H9 (cell line): ENCODE measurements around the gene ENPP4. TPM values are rescaled to one million over a fixed set of nuclear protein-coding genes. Genes with fewer than 3 reads are reported as not detected.

Source experiments
- DNase-seq: peaks from one replicate; pipeline ENCODE4 v3.0.0-alpha.2; 2017
- H2AFZ ChIP-seq: one replicate; pipeline ENCODE4 v1.6.1; 2013; ENCODE audit warnings: mild to moderate bottlenecking, low read length, control low read depth, moderate library complexity
- H2AK5ac ChIP-seq: 2 replicates; pipeline ENCODE4 v1.6.1; 2013; ENCODE audit warnings: low read length, control low read depth, mixed read lengths; ENCODE audit not compliant: insufficient read length
- H2BK120ac ChIP-seq: one replicate; pipeline ENCODE4 v1.6.1; 2013; ENCODE audit warnings: low read depth, mild to moderate bottlenecking, low read length, control low read depth, inconsistent platforms; ENCODE audit not compliant: poor library complexity, severe bottlenecking
- H2BK12ac ChIP-seq: 2 replicates; pipeline ENCODE4 v1.6.1; 2013; ENCODE audit warnings: low read length, control low read depth, mixed read lengths, low read depth; ENCODE audit not compliant: insufficient read length
- H2BK15ac ChIP-seq: 2 replicates; pipeline ENCODE4 v1.6.1; 2013; ENCODE audit warnings: low read depth, low read length, control low read depth
- H2BK20ac ChIP-seq: one replicate; pipeline ENCODE4 v1.6.1; 2013; ENCODE audit warnings: low read depth, mild to moderate bottlenecking, low read length, control low read depth, inconsistent platforms; ENCODE audit not compliant: poor library complexity, severe bottlenecking
- H2BK5ac ChIP-seq: 2 replicates; pipeline ENCODE4 v1.6.1; 2013; ENCODE audit warnings: low read length, control low read depth, mixed read lengths; ENCODE audit not compliant: insufficient read length
- H3K14ac ChIP-seq: 2 replicates; pipeline ENCODE4 v1.6.1; 2013; ENCODE audit warnings: low read length, control low read depth; ENCODE audit not compliant: insufficient read depth
- H3K18ac ChIP-seq: 2 replicates; pipeline ENCODE4 v1.6.1; 2013; ENCODE audit warnings: low read depth, mild to moderate bottlenecking, mixed read lengths, low read length, control low read depth; ENCODE audit not compliant: insufficient read length
- H3K23ac ChIP-seq: 2 replicates; pipeline ENCODE4 v1.6.1; 2013; ENCODE audit warnings: low read length, control low read depth, mixed read lengths, low read depth; ENCODE audit not compliant: insufficient read length
- H3K23me2 ChIP-seq: 2 replicates; pipeline ENCODE4 v1.6.1; 2013; ENCODE audit warnings: low read depth, mild to moderate bottlenecking, mixed read lengths, low read length, control low read depth; ENCODE audit not compliant: insufficient read length, poor library complexity, severe bottlenecking
- H3K27ac ChIP-seq: 2 replicates; pipeline ENCODE4 v1.5.1; 2013; ENCODE audit warnings: low read length, control low read depth, mixed read lengths, low read depth; ENCODE audit not compliant: insufficient read length
- H3K27me3 ChIP-seq: 2 replicates; pipeline ENCODE4 v1.6.1; 2013; ENCODE audit warnings: low read length, control low read depth, inconsistent platforms; ENCODE audit not compliant: insufficient read depth
- H3K4ac ChIP-seq: 2 replicates; pipeline ENCODE4 v1.6.1; 2013; ENCODE audit warnings: low read depth, mild to moderate bottlenecking, control low read depth, inconsistent platforms, low read length, moderate library complexity
- H3K4me1 ChIP-seq: 2 replicates; pipeline ENCODE4 v1.6.1; 2013; ENCODE audit warnings: low read length, control low read depth, inconsistent platforms; ENCODE audit not compliant: insufficient read depth
- H3K4me2 ChIP-seq: 2 replicates; pipeline ENCODE4 v1.6.1; 2013; ENCODE audit warnings: low read length, control low read depth, mixed read lengths; ENCODE audit not compliant: insufficient read length, insufficient read depth
- H3K56ac ChIP-seq: 2 replicates; pipeline ENCODE4 v1.6.1; 2013; ENCODE audit warnings: low read depth, mild to moderate bottlenecking, mixed read lengths, low read length, control low read depth; ENCODE audit not compliant: insufficient read length
- H3K79me1 ChIP-seq: 2 replicates; pipeline ENCODE4 v1.6.1; 2013; ENCODE audit warnings: low read depth, mild to moderate bottlenecking, moderate library complexity, low read length, control low read depth, inconsistent platforms; ENCODE audit not compliant: insufficient read depth, poor library complexity, severe bottlenecking
- H3K79me2 ChIP-seq: 2 replicates; pipeline ENCODE4 v1.6.1; 2013; ENCODE audit warnings: low read length, control low read depth, inconsistent platforms; ENCODE audit not compliant: insufficient read depth
- H3K9ac ChIP-seq: 2 replicates; pipeline ENCODE4 v1.6.1; 2013; ENCODE audit warnings: low read length, control low read depth, mixed read lengths; ENCODE audit not compliant: insufficient read length; ENCODE audit errors: extremely low read depth
- H3K9me3 ChIP-seq: one replicate; pipeline ENCODE4 v1.6.1; 2013; ENCODE audit warnings: low read depth, low read length, inconsistent platforms; ENCODE audit not compliant: control insufficient read depth
- H3T11ph ChIP-seq: one replicate; pipeline ENCODE4 v1.6.1; 2013; ENCODE audit warnings: mild to moderate bottlenecking, low read length, control low read depth, inconsistent platforms
- H4K20me1 ChIP-seq: one replicate; pipeline ENCODE4 v1.6.1; 2013; ENCODE audit not compliant: control insufficient read depth, insufficient read length, insufficient read depth
- H4K5ac ChIP-seq: 2 replicates; pipeline ENCODE4 v1.6.1; 2013; ENCODE audit warnings: low read depth, mild to moderate bottlenecking, mixed read lengths, low read length, control low read depth; ENCODE audit not compliant: insufficient read length
- H4K8ac ChIP-seq: replicated peaks from 2 replicates; pipeline ENCODE4 v1.6.1; 2013; ENCODE audit warnings: low read length, control low read depth, mixed read lengths, low read depth; ENCODE audit not compliant: insufficient read length
- H4K91ac ChIP-seq: 2 replicates; pipeline ENCODE4 v1.6.1; 2013; ENCODE audit warnings: low read depth, mild to moderate bottlenecking, moderate library complexity, mixed read lengths, low read length, control low read depth; ENCODE audit not compliant: insufficient read length
- H3K27ac Mint-ChIP-seq, 3 experiments: 2 replicates in 2 of 3; 3 replicates in 1 of 3; pipeline ENCODE4 v1.8.0; 2020 to 2021; ENCODE audit warnings: mixed read lengths in 3 of 3, mild to moderate bottlenecking in 1 of 3, moderate library complexity in 1 of 3
- H3K27me3 Mint-ChIP-seq: 2 replicates; pipeline ENCODE4 v1.8.0; 2021; ENCODE audit warnings: low read depth, mild to moderate bottlenecking, moderate library complexity, mixed read lengths
- H3K36me3 Mint-ChIP-seq, 3 experiments: 2 replicates in 2 of 3; 3 replicates in 1 of 3; pipeline ENCODE4 v1.8.0; 2020 to 2021; ENCODE audit warnings: low read depth in 3 of 3, mixed read lengths in 3 of 3; ENCODE audit not compliant: insufficient read depth in 1 of 3
- H3K4me1 Mint-ChIP-seq, 2 experiments: 2 replicates each; pipeline ENCODE4 v1.8.0; 2020; ENCODE audit warnings: mixed read lengths in 2 of 2
- H3K4me3 Mint-ChIP-seq, 2 experiments: 2 replicates in 1 of 2; 3 replicates in 1 of 2; pipeline ENCODE4 v1.8.0; 2020 to 2021; ENCODE audit warnings: mild to moderate bottlenecking in 2 of 2, mixed read lengths in 2 of 2, moderate library complexity in 1 of 2
- H3K9me3 Mint-ChIP-seq, 2 experiments: 2 replicates in 1 of 2; 3 replicates in 1 of 2; pipeline ENCODE4 v1.8.0; 2020; ENCODE audit warnings: mild to moderate bottlenecking in 2 of 2, mixed read lengths in 2 of 2, moderate library complexity in 1 of 2
- CTCF ChIP-seq: fragments of 200-600 bp; sonication (generic); conservative IDR thresholded peaks from 3 replicates; pipeline ENCODE4 v1.8.0; 2021; ENCODE audit warnings: antibody characterized with exemption, mild to moderate bottlenecking
- WGBS: extraction: QIAGEN DNeasy Blood & Tissue Kit; methylation state at CpG from one replicate; pipeline ENCODE4 v1.1.7; 2013; ENCODE audit warnings: missing lambda C conversion rate, low lambda C conversion rate, mixed read lengths; ENCODE audit not compliant: insufficient read length; ENCODE audit errors: extremely low coverage; 5-methylcytosine and 5-hydroxymethylcytosine counted together
- total RNA-seq: library from RNA; stranded (reverse); gene quantifications from 2 replicates; pipeline ENCODE4 v1.2.1, GENCODE V29; 2021

ENPP4 gene
- total RNA-seq, 1 experiment from 2014 or later: 3.2 TPM

- no peak for DNase-seq
- Mint-ChIP-seq H3K4me3 (no peak overlapping the region), H3K36me3 (peaks cover 0 to 2% (median 1%) of the 10 kb centered on the region in 3 experiments; a peak in 4 of 7 replicates), H3K27me3 (no peaks in the 10 kb centered on the region), H3K27ac (no peak overlapping the region), H3K4me1 (peaks cover 2 to 12% of the 10 kb centered on the region in 2 experiments; a peak in 3 of 4 replicates), H3K9me3 (peaks cover 1% of the 10 kb centered on the region in 2 experiments; a peak in 3 of 5 replicates)
- WGBS: no CpG with 5 or more reads among the region's 3 CpGs
- H3K23ac ChIP-seq: no peak overlapping the region
- H3K27ac ChIP-seq: no peak overlapping the region
- no peaks in the 10 kb centered on the region for H3K79me1 ChIP-seq
- no peak overlapping the region for H3K18ac ChIP-seq
- TF ChIP-seq CTCF: no peak
- H3K4ac ChIP-seq: no peak overlapping the region
- H4K91ac ChIP-seq: no peak overlapping the region
- no peak overlapping the region for H2AFZ ChIP-seq
- H3K14ac ChIP-seq: no peak overlapping the region
- no peak overlapping the region for H3K56ac ChIP-seq
- no peak overlapping the region for H3K4me2 ChIP-seq
- H3K9me3 ChIP-seq: no peaks in the 10 kb centered on the region
- no peak overlapping the region for H3K9ac ChIP-seq
- no peaks in the 10 kb centered on the region for H3K27me3 ChIP-seq
- no peak overlapping the region for H2AK5ac ChIP-seq
- no peaks in the 10 kb centered on the region for H3K23me2 ChIP-seq
- H3K79me2 ChIP-seq: no peaks in the 10 kb centered on the region
- H4K5ac ChIP-seq: no peak overlapping the region
- H3T11ph ChIP-seq: no peak overlapping the region
- H2BK5ac ChIP-seq: no peak overlapping the region
- H2BK120ac ChIP-seq: no peak overlapping the region
- no peak overlapping the region for H4K8ac ChIP-seq
- H3K4me1 ChIP-seq: no peaks in the 10 kb centered on the region
- H4K20me1 ChIP-seq: no peaks in the 10 kb centered on the region
- no peak overlapping the region for H2BK20ac ChIP-seq
- H2BK12ac ChIP-seq: no peak overlapping the region
- H2BK15ac ChIP-seq: no peak overlapping the region
These were observed 27.7 kb upstream of the ENPP4 start for GRCh38 chr6:46102123-46102522.
